Gastroesophageal sphincter (tissue), 3 donors: ENCODE data around the gene LRRC3.

Source experiments
- POLR2A ChIP-seq, 2 donors: fragments of 450-650 bp; IDR thresholded peaks; one replicate each; pipeline ENCODE4 v1.6.1; 2017; ENCODE audit warnings: antibody characterized with exemption in 2 of 2, mild to moderate bottlenecking in 2 of 2, moderate library complexity in 1 of 2
- TF ChIP-seq, protein P1 (sequence below), 4 experiments: fragments of 200-600 bp in 2 of 4; fragments of 450-650 bp in 2 of 4; sonication (generic) in 1 of 4; IDR thresholded peaks; one replicate each; pipeline ENCODE4 v1.5.1; 2017 to 2019; ENCODE audit warnings: antibody characterized with exemption in 4 of 4, mild to moderate bottlenecking in 2 of 4, moderate library complexity in 2 of 4

DNA sequence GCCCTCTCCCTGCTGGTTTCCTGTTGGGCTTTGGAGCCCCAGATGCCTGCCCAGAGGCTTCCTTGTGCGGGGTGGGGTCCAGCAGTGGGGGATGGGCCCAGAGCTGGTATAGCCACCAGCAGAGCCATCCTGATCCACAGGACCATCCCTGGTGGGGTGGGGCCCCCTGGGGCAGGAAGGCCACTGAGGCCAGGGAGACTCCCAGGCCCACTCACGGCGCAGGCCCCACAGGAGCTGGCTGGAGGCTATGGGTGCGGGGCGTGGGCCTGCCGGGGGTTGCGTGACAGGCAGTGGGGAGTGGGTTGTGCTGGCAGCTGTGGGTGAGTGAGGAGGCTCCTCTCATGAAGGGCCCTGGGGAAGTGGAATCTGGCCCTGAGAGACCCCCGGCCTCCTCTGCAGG lies 5.7 kb downstream of the LRRC3 start:
- TF ChIP-seq POLR2A (IDR thresholded peaks at IDR 0.05) = no peak
- TF ChIP-seq, protein P1, sequence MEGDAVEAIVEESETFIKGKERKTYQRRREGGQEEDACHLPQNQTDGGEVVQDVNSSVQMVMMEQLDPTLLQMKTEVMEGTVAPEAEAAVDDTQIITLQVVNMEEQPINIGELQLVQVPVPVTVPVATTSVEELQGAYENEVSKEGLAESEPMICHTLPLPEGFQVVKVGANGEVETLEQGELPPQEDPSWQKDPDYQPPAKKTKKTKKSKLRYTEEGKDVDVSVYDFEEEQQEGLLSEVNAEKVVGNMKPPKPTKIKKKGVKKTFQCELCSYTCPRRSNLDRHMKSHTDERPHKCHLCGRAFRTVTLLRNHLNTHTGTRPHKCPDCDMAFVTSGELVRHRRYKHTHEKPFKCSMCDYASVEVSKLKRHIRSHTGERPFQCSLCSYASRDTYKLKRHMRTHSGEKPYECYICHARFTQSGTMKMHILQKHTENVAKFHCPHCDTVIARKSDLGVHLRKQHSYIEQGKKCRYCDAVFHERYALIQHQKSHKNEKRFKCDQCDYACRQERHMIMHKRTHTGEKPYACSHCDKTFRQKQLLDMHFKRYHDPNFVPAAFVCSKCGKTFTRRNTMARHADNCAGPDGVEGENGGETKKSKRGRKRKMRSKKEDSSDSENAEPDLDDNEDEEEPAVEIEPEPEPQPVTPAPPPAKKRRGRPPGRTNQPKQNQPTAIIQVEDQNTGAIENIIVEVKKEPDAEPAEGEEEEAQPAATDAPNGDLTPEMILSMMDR (IDR thresholded peaks at IDR 0.05) = no peak
